DND-41 (cell line): ENCODE results near the gene FAM151B.
A peak's percentile ranks its signal among the peaks of the same experiment; 100 is the strongest.

Experiments
- ATAC-seq: fragments of 200-7000 bp; cut with Tn5 transposase; 3 replicates; pipeline ENCODE4 v1.9.1; 2021; ENCODE audit warnings: low read depth; ENCODE audit not compliant: insufficient read depth
- DNase-seq: peaks from one replicate; pipeline ENCODE4 v3.0.0-alpha.2; 2020
- H2AFZ ChIP-seq: 2 replicates; pipeline ENCODE4 v1.6.0; 2012; ENCODE audit warnings: low read depth, low read length
- H3K27ac ChIP-seq: 2 replicates; pipeline ENCODE4 v1.5.1; 2012; ENCODE audit warnings: low read length, inconsistent platforms
- H3K27me3 ChIP-seq: fragments of 200-600 bp; sonication (generic); 2 replicates; pipeline ENCODE4 v1.6.0; 2012; ENCODE audit warnings: low read length, mild to moderate bottlenecking, inconsistent platforms; ENCODE audit not compliant: insufficient read depth, poor library complexity
- H3K36me3 ChIP-seq: 2 replicates; pipeline ENCODE4 v1.5.1; 2012; ENCODE audit warnings: low read length, inconsistent platforms; ENCODE audit not compliant: insufficient read depth
- H3K4me1 ChIP-seq: 2 replicates; pipeline ENCODE4 v1.5.1; 2012; ENCODE audit warnings: mild to moderate bottlenecking, low read length; ENCODE audit not compliant: insufficient read depth
- H3K4me2 ChIP-seq: 2 replicates; pipeline ENCODE4 v1.6.0; 2012; ENCODE audit warnings: mild to moderate bottlenecking, moderate library complexity, low read length, inconsistent platforms; ENCODE audit not compliant: insufficient read depth
- H3K4me3 ChIP-seq, 2 experiments: fragments of 200-600 bp in 1 of 2; shearing (Covaris generic) in 1 of 2; 2 replicates each; pipeline ENCODE4 v1.5.1; 2012 to 2016; ENCODE audit warnings: inconsistent platforms in 2 of 2, low read length in 2 of 2, mild to moderate bottlenecking in 2 of 2, low read depth in 1 of 2, moderate library complexity in 1 of 2
- H3K79me2 ChIP-seq: 2 replicates; pipeline ENCODE4 v1.6.0; 2012; ENCODE audit warnings: low read length, inconsistent platforms; ENCODE audit not compliant: insufficient read depth
- H3K9ac ChIP-seq: 2 replicates; pipeline ENCODE4 v1.6.0; 2012; ENCODE audit warnings: low read depth, mild to moderate bottlenecking, inconsistent platforms, low read length, moderate library complexity
- H3K9me3 ChIP-seq: 2 replicates; pipeline ENCODE4 v1.5.1; 2012; ENCODE audit warnings: low read length, moderate library complexity, mild to moderate bottlenecking, inconsistent platforms; ENCODE audit not compliant: insufficient read depth, severe bottlenecking
- H4K20me1 ChIP-seq: 2 replicates; pipeline ENCODE4 v1.6.0; 2012; ENCODE audit warnings: low read length; ENCODE audit not compliant: insufficient read depth
- CTCF ChIP-seq: IDR thresholded peaks from 2 replicates; pipeline ENCODE4 v1.5.1; 2012; ENCODE audit warnings: borderline replicate concordance, low read length, moderate library complexity, mild to moderate bottlenecking; ENCODE audit not compliant: poor library complexity, severe bottlenecking; ENCODE audit errors: extremely low read depth
- EZH2 ChIP-seq: IDR thresholded peaks from 3 replicates; pipeline ENCODE4 v1.6.1; 2012; ENCODE audit warnings: borderline replicate concordance, low read depth, mild to moderate bottlenecking, moderate library complexity, low read length, inconsistent platforms; ENCODE audit not compliant: severe bottlenecking

FAM151B gene

GRCh38 chr5:80479713-80480112 lies 8.2 kb upstream of the FAM151B start:
- H3K4me2 ChIP-seq, result no peak overlapping the region

GRCh38 chr5:80480354-80480753 lies 7.5 kb upstream of the FAM151B start:
- Histone ChIP-seq H3K9me3 (peaks cover 23% of the 10 kb centered on the region), H4K20me1 (no peaks in the 10 kb centered on the region), H3K27ac (no peak overlapping the region), H3K36me3 (peaks cover 62% of the 10 kb centered on the region), H3K4me2 (no peak overlapping the region), H3K9ac (no peak overlapping the region), H2AFZ (no peak overlapping the region), H3K4me1 (no peaks in the 10 kb centered on the region), H3K27me3 (no peaks in the 10 kb centered on the region), H3K79me2 (no peaks in the 10 kb centered on the region), H3K4me3 (no peak overlapping the region)
- TF ChIP-seq EZH2, result no peak
- no peak for TF ChIP-seq CTCF
- DNase-seq (no peak), ATAC-seq (no peak)

More at GRCh38 chr5:80479713-80480112, 8.2 kb upstream of the FAM151B start:
- DNase-seq, result no peak
- Histone ChIP-seq H3K9ac (no peak overlapping the region), H2AFZ (no peak overlapping the region), H3K4me1 (no peaks in the 10 kb centered on the region), H4K20me1 (no peaks in the 10 kb centered on the region), H3K27ac (no peak overlapping the region), H3K4me3 (no peak overlapping the region), H3K79me2 (no peaks in the 10 kb centered on the region), H3K36me3 (peaks cover 62% of the 10 kb centered on the region), H3K9me3 (peaks cover 23% of the 10 kb centered on the region), H3K27me3 (no peaks in the 10 kb centered on the region)
- no peak for ATAC-seq
- TF ChIP-seq CTCF (no peak), EZH2 (no peak)

GRCh38 chr5:80481019-80481893 lies 6.6 kb upstream of the FAM151B start:
- TF ChIP-seq CTCF (peak; percentile 72), EZH2 (no peak)
- peak; percentile 76 for ATAC-seq
- no peak overlapping the region for H3K4me2 ChIP-seq

More at GRCh38 chr5:80481019-80481893, 6.6 kb upstream of the FAM151B start:
- no peak overlapping the region for H2AFZ ChIP-seq
- peak; percentile 37 for DNase-seq
- no peaks in the 10 kb centered on the region for H3K27me3 ChIP-seq
- no peaks in the 10 kb centered on the region for H4K20me1 ChIP-seq
- no peaks in the 10 kb centered on the region; the same call in 1 of the 2 replicates for H3K4me1 ChIP-seq
- H3K9me3 ChIP-seq, result peaks cover 23% of the 10 kb centered on the region
- H3K4me3 ChIP-seq, result no peak overlapping the region
- no peak overlapping the region for H3K27ac ChIP-seq
- no peaks in the 10 kb centered on the region for H3K79me2 ChIP-seq
- peaks cover 58% of the 10 kb centered on the region for H3K36me3 ChIP-seq
- no peak overlapping the region for H3K9ac ChIP-seq
